Liver (tissue), 9 donors: Measurements from ENCODE around the gene HIPK3. TPM values are rescaled to one million over a fixed set of nuclear protein-coding genes. Genes with fewer than 3 reads are reported as not detected.

ENCODE experiments used
- DNase-seq: peaks from one replicate; pipeline ENCODE4 v3.0.0-alpha.2; 2017; ENCODE audit warnings: low spot score
- H3K27ac ChIP-seq, 2 donors: one replicate each; pipeline ENCODE4 v1.7.0; 2013; ENCODE audit warnings: inconsistent platforms in 2 of 2, low read length in 2 of 2, control low read depth in 1 of 2, low read depth in 1 of 2, mild to moderate bottlenecking in 1 of 2
- H3K27me3 ChIP-seq, 4 donors: one replicate each; pipeline versions ENCODE4 v1.6.1 to v1.7.0; 2013; ENCODE audit warnings: low read length in 3 of 4, inconsistent platforms in 1 of 4, mild to moderate bottlenecking in 1 of 4, moderate library complexity in 1 of 4; ENCODE audit not compliant: control insufficient read depth in 4 of 4, insufficient read depth in 4 of 4
- H3K36me3 ChIP-seq, 4 donors: one replicate each; pipeline versions ENCODE4 v1.6.1 to v1.7.0; 2013; ENCODE audit warnings: low read length in 3 of 4, mild to moderate bottlenecking in 3 of 4, low read depth in 1 of 4, moderate library complexity in 1 of 4; ENCODE audit not compliant: control insufficient read depth in 4 of 4, insufficient read depth in 3 of 4
- H3K4me1 ChIP-seq, 4 donors: one replicate each; pipeline versions ENCODE4 v1.6.1 to v1.7.0; 2013; ENCODE audit warnings: low read length in 3 of 4, mild to moderate bottlenecking in 3 of 4, moderate library complexity in 1 of 4; ENCODE audit not compliant: control insufficient read depth in 4 of 4, insufficient read depth in 4 of 4
- H3K4me3 ChIP-seq, 3 donors: one replicate each; pipeline versions ENCODE4 v1.6.1 to v1.7.0; 2013; ENCODE audit warnings: low read length in 3 of 3, control low read depth in 1 of 3, low read depth in 1 of 3, mild to moderate bottlenecking in 1 of 3
- H3K9ac ChIP-seq, 2 donors: one replicate each; pipeline ENCODE4 v1.7.0; 2013; ENCODE audit warnings: low read length in 2 of 2, mild to moderate bottlenecking in 2 of 2, moderate library complexity in 2 of 2, control low read depth in 1 of 2, low read depth in 1 of 2
- H3K9me3 ChIP-seq, 4 donors: one replicate each; pipeline versions ENCODE4 v1.6.1 to v1.7.0; 2013; ENCODE audit warnings: low read length in 3 of 4; ENCODE audit not compliant: control insufficient read depth in 4 of 4
- FOXA1 ChIP-seq: IDR thresholded peaks from 2 replicates; pipeline ENCODE4 v1.6.1; 2016; ENCODE audit warnings: antibody characterized with exemption
- FOXA2 ChIP-seq: IDR thresholded peaks from 2 replicates; pipeline ENCODE4 v1.6.1; 2016; ENCODE audit warnings: antibody characterized with exemption
- HNF4G ChIP-seq: IDR thresholded peaks from 2 replicates; pipeline ENCODE4 v1.6.1; 2016; ENCODE audit warnings: antibody characterized with exemption
- JUND ChIP-seq, 2 donors: IDR thresholded peaks; 2 replicates each; pipeline ENCODE4 v1.6.1; 2016; ENCODE audit warnings: antibody characterized with exemption in 2 of 2
- NR2F2 ChIP-seq: IDR thresholded peaks from 2 replicates; pipeline ENCODE4 v1.6.1; 2016; ENCODE audit warnings: antibody characterized with exemption
- RAD21 ChIP-seq, 2 donors: IDR thresholded peaks; 2 replicates each; pipeline ENCODE4 v1.6.1; 2016; ENCODE audit warnings: antibody characterized with exemption in 2 of 2, mild to moderate bottlenecking in 2 of 2
- RXRA ChIP-seq, 2 donors: IDR thresholded peaks; 2 replicates each; pipeline ENCODE4 v1.6.1; 2017 to 2018; ENCODE audit warnings: antibody characterized with exemption in 2 of 2, mild to moderate bottlenecking in 1 of 2
- SP1 ChIP-seq: IDR thresholded peaks from 2 replicates; pipeline ENCODE4 v1.6.1; 2018; ENCODE audit warnings: antibody characterized with exemption, mild to moderate bottlenecking
- TAF1 ChIP-seq: conservative IDR thresholded peaks from 2 replicates; pipeline ENCODE4 v1.6.1; 2016; ENCODE audit warnings: antibody characterized with exemption, mild to moderate bottlenecking
- YY1 ChIP-seq: IDR thresholded peaks from 2 replicates; pipeline ENCODE4 v1.6.1; 2016; ENCODE audit warnings: antibody characterized with exemption, mild to moderate bottlenecking
- WGBS: extraction: QIAGEN DNeasy Blood & Tissue Kit; methylation state at CpG from one replicate; pipeline ENCODE4 v1.1.7; 2013; 5-methylcytosine and 5-hydroxymethylcytosine counted together
- polyA plus RNA-seq, 2 donors: library from polyadenylated mRNA; stranded (reverse) in 1 of 2; unstranded in 1 of 2; fragments of 200-250 nt in 1 of 2; fragments of >200 nt in 1 of 2; fragmentation: Nextera tagmentation in 1 of 2; extraction: Ambion mirVana in 1 of 2; gene quantifications; one replicate each; pipeline versions ENCODE4 v1.2.1 to v1.2.3, GENCODE V29; 2013 to 2015
- total RNA-seq, 2 donors: library from RNA; depleted of rRNA; stranded (reverse); fragments of >200 nt; gene quantifications; one replicate each; pipeline ENCODE4 v1.2.3, GENCODE V29; 2014
- TF ChIP-seq, protein P1 (sequence below): fragments of 150-350 bp; IDR thresholded peaks from 2 replicates; pipeline ENCODE4 v1.5.1; 2017; ENCODE audit warnings: improper control_type of control experiment, low read depth, low read length; ENCODE audit not compliant: missing input control
- TF ChIP-seq, protein P2 (sequence below): IDR thresholded peaks from 2 replicates; pipeline ENCODE4 v1.6.1; 2016; ENCODE audit warnings: antibody characterized with exemption
- TF ChIP-seq, protein P3 (sequence below): IDR thresholded peaks from 2 replicates; pipeline ENCODE4 v1.6.1; 2016; ENCODE audit warnings: antibody characterized with exemption
- TF ChIP-seq, protein P4 (sequence below): IDR thresholded peaks from 2 replicates; pipeline ENCODE4 v1.6.1; 2016; ENCODE audit warnings: antibody characterized with exemption
- TF ChIP-seq, protein P5 (sequence below): IDR thresholded peaks from 2 replicates; pipeline ENCODE4 v1.6.1; 2016; ENCODE audit warnings: antibody characterized with exemption, mild to moderate bottlenecking
- donor health status: healthy.
- donor health status: healthy.
- donor health status: healthy.
- donor health status: healthy.
- donor health status: healthy.

The HIPK3 gene
- total and polyA plus RNA-seq, 4 donors, result 12.0 to 67.5 (median 27.6) TPM

DNA sequence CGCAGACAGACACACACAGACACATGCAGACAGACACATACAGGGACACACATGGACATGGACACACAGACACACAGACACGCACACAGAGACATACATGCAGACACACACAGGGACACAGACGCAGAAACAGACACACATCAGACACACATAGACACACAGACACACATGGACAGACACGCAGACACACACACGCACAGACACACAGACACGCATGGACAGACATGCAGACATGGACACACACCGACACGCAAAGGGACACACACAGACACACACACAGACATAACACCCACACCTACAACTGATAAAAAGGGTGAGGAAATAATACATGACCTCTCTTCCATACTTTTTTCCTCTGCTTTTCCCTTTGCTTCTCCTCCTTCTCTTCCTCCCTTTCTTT is 146.2 kb downstream of the HIPK3 start:
- WGBS, result 97% methylated on average over 8 of the region's 8 CpGs
- no peaks in the 10 kb centered on the region for H3K36me3 ChIP-seq
- H3K27me3 ChIP-seq, result peaks cover 0 to 3% (median 0%) of the 10 kb centered on the region in 4 donors
- no peak for DNase-seq
- H3K9me3 ChIP-seq, result no peaks in the 10 kb centered on the region
- TF ChIP-seq RXRA (IDR thresholded peaks at IDR 0.05), result no peak
- no peak overlapping the region for H3K9ac ChIP-seq
- H3K27ac ChIP-seq, result no peak overlapping the region
- no peak overlapping the region for H3K4me3 ChIP-seq
- H3K4me1 ChIP-seq, result no peaks in the 10 kb centered on the region

DNA sequence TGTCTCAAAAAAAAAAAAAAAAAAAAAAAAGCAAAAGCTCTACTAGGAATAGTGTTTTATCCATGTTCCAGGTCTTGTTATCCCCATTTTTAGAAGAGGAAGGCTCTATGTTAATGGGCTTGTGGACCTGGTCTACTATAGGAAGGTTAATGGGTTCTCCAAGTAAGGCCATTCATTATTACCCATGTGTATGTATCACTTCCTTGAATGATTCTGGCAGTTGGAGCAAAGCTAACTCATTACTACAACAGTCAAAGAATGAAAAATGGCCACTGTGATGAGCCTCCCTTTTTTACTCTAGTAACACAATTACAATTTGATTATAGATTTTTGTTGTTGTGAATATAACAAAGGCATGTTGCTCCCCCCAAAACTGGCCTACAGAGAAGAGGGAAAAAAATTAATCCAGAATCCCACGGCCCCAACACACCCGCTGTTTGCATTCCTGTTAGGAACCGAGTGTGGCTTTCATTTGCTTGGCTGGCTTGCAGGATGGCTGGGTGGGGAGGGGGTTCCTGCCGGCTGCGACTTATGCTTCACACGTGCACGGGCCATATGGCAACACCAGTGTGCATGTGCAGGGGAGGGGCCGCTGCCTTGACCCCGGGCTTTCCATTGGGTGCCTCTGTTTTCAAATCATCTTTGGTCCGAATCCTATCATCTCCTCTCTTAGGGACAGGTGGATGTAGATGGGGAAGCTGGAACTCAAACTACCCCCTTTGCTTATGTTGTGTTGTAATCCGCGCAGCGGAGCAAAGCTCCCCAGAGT is 148.8 kb downstream of the HIPK3 start:
- no peak for TF ChIP-seq RXRA (IDR thresholded peaks at IDR 0.05)
- no peak for TF ChIP-seq NR2F2
- TF ChIP-seq, protein P1, sequence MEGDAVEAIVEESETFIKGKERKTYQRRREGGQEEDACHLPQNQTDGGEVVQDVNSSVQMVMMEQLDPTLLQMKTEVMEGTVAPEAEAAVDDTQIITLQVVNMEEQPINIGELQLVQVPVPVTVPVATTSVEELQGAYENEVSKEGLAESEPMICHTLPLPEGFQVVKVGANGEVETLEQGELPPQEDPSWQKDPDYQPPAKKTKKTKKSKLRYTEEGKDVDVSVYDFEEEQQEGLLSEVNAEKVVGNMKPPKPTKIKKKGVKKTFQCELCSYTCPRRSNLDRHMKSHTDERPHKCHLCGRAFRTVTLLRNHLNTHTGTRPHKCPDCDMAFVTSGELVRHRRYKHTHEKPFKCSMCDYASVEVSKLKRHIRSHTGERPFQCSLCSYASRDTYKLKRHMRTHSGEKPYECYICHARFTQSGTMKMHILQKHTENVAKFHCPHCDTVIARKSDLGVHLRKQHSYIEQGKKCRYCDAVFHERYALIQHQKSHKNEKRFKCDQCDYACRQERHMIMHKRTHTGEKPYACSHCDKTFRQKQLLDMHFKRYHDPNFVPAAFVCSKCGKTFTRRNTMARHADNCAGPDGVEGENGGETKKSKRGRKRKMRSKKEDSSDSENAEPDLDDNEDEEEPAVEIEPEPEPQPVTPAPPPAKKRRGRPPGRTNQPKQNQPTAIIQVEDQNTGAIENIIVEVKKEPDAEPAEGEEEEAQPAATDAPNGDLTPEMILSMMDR, result no peak
- TF ChIP-seq, protein P2, sequence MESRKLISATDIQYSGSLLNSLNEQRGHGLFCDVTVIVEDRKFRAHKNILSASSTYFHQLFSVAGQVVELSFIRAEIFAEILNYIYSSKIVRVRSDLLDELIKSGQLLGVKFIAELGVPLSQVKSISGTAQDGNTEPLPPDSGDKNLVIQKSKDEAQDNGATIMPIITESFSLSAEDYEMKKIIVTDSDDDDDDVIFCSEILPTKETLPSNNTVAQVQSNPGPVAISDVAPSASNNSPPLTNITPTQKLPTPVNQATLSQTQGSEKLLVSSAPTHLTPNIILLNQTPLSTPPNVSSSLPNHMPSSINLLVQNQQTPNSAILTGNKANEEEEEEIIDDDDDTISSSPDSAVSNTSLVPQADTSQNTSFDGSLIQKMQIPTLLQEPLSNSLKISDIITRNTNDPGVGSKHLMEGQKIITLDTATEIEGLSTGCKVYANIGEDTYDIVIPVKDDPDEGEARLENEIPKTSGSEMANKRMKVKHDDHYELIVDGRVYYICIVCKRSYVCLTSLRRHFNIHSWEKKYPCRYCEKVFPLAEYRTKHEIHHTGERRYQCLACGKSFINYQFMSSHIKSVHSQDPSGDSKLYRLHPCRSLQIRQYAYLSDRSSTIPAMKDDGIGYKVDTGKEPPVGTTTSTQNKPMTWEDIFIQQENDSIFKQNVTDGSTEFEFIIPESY, result no peak
- no peak for TF ChIP-seq TAF1
- TF ChIP-seq, protein P3, sequence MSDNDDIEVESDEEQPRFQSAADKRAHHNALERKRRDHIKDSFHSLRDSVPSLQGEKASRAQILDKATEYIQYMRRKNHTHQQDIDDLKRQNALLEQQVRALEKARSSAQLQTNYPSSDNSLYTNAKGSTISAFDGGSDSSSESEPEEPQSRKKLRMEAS, result no peak
- no peak for TF ChIP-seq SP1
- no peak for TF ChIP-seq FOXA2
- TF ChIP-seq FOXA1, result no peak
- TF ChIP-seq YY1, result no peak
- TF ChIP-seq, protein P4, sequence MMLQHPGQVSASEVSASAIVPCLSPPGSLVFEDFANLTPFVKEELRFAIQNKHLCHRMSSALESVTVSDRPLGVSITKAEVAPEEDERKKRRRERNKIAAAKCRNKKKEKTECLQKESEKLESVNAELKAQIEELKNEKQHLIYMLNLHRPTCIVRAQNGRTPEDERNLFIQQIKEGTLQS, result no peak
- no peak for TF ChIP-seq JUND (IDR thresholded peaks at IDR 0.05)
- TF ChIP-seq RAD21 (IDR thresholded peaks at IDR 0.05), result no peak
- no peak for TF ChIP-seq HNF4G
- TF ChIP-seq, protein P5, sequence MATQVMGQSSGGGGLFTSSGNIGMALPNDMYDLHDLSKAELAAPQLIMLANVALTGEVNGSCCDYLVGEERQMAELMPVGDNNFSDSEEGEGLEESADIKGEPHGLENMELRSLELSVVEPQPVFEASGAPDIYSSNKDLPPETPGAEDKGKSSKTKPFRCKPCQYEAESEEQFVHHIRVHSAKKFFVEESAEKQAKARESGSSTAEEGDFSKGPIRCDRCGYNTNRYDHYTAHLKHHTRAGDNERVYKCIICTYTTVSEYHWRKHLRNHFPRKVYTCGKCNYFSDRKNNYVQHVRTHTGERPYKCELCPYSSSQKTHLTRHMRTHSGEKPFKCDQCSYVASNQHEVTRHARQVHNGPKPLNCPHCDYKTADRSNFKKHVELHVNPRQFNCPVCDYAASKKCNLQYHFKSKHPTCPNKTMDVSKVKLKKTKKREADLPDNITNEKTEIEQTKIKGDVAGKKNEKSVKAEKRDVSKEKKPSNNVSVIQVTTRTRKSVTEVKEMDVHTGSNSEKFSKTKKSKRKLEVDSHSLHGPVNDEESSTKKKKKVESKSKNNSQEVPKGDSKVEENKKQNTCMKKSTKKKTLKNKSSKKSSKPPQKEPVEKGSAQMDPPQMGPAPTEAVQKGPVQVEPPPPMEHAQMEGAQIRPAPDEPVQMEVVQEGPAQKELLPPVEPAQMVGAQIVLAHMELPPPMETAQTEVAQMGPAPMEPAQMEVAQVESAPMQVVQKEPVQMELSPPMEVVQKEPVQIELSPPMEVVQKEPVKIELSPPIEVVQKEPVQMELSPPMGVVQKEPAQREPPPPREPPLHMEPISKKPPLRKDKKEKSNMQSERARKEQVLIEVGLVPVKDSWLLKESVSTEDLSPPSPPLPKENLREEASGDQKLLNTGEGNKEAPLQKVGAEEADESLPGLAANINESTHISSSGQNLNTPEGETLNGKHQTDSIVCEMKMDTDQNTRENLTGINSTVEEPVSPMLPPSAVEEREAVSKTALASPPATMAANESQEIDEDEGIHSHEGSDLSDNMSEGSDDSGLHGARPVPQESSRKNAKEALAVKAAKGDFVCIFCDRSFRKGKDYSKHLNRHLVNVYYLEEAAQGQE, result no peak
- no peaks in the 10 kb centered on the region for H3K36me3 ChIP-seq
- peaks cover 0 to 3% (median 0%) of the 10 kb centered on the region in 4 donors for H3K27me3 ChIP-seq
- no peak overlapping the region for H3K4me3 ChIP-seq
- WGBS, result 80% methylated on average over 13 of the region's 13 CpGs
- H3K4me1 ChIP-seq, result no peaks in the 10 kb centered on the region
- H3K9ac ChIP-seq, result no peak overlapping the region
- no peak for DNase-seq
- no peak overlapping the region for H3K27ac ChIP-seq
- H3K9me3 ChIP-seq, result no peaks in the 10 kb centered on the region

Other genes starting within 250 kb of the HIPK3 start
- 10 to 100 TPM in 1 of 2 donors, 1 to 10 TPM in 1; 7.1 to 64.8 TPM for gene DEPDC7, start 241.5 kb upstream of the HIPK3 start, total RNA-seq
- gene DEPDC7, start 241.5 kb upstream of the HIPK3 start, polyA plus RNA-seq, result 10 to 100 TPM; 21.0 to 62.0 TPM
- 10 to 100 TPM; 10.5 to 11.7 TPM for gene TCP11L1, start 217.8 kb upstream of the HIPK3 start, total RNA-seq
- 1 to 10 TPM; 2.9 to 3.3 TPM for gene TCP11L1, start 217.8 kb upstream of the HIPK3 start, polyA plus RNA-seq
- 10 to 100 TPM in 1 of 2 donors, 1 to 10 TPM in 1; 7.9 to 16.1 TPM for gene CSTF3, start 95.9 kb upstream of the HIPK3 start, total RNA-seq
- 10 to 100 TPM in 1 of 2 donors, 1 to 10 TPM in 1; 8.6 to 20.8 TPM for gene CSTF3, start 95.9 kb upstream of the HIPK3 start, polyA plus RNA-seq
- under 1 TPM in 1 of 2 donors, not detected in 1; under 0.01 TPM for gene KIAA1549L, start 118.7 kb downstream of the HIPK3 start, total RNA-seq
- gene KIAA1549L, start 118.7 kb downstream of the HIPK3 start, polyA plus RNA-seq, result under 1 TPM in 1 of 2 donors, not detected in 1; 0.01 TPM